Esophagus muscularis mucosa (tissue), 4 donors: ENCODE measurements around the gene ZFP36. TPM values are rescaled to one million over a fixed set of nuclear protein-coding genes. Genes with fewer than 3 reads are reported as not detected.

Experiments
- DNase-seq: peaks from one replicate; pipeline ENCODE4 v3.0.0-alpha.2; 2017; ENCODE audit errors: extremely low spot score
- H3K27ac ChIP-seq, 4 donors: fragments of 200-600 bp; sonication (generic); replicated peaks in 1 of 4; 1 replicate in 3 of 4; 2 replicates in 1 of 4; pipeline ENCODE4 v1.5.1; 2016 to 2019; ENCODE audit warnings: mild to moderate bottlenecking in 1 of 4
- H3K27me3 ChIP-seq, 4 donors: fragments of 200-600 bp; sonication (generic); one replicate each; pipeline versions ENCODE4 v1.5.1 to v1.6.0; 2016 to 2019
- H3K36me3 ChIP-seq, 4 donors: fragments of 200-600 bp; sonication (generic); one replicate each; pipeline ENCODE4 v1.5.1; 2016 to 2019
- H3K4me1 ChIP-seq, 4 donors: fragments of 200-600 bp; sonication (generic); one replicate each; pipeline ENCODE4 v1.5.1; 2016 to 2019
- H3K4me3 ChIP-seq, 4 donors: fragments of 200-600 bp; sonication (generic); 1 replicate in 2 of 4; 2 replicates in 2 of 4; pipeline ENCODE4 v1.5.1; 2016 to 2019; ENCODE audit warnings: mild to moderate bottlenecking in 4 of 4, moderate library complexity in 1 of 4
- H3K9me3 ChIP-seq, 4 donors: fragments of 200-600 bp; sonication (generic); 1 replicate in 3 of 4; 2 replicates in 1 of 4; pipeline ENCODE4 v1.5.1; 2016 to 2019
- EP300 ChIP-seq: sonication (generic); formaldehyde crosslinking; IDR thresholded peaks from one replicate; pipeline ENCODE4 v1.6.1; 2017; ENCODE audit warnings: antibody characterized with exemption
- POLR2A ChIP-seq: fragments of 450-650 bp; IDR thresholded peaks from one replicate; pipeline ENCODE4 v1.6.1; 2017; ENCODE audit warnings: antibody characterized with exemption, moderate library complexity, mild to moderate bottlenecking, low read depth
- POLR2AphosphoS5 ChIP-seq, 2 donors: sonication (generic); formaldehyde crosslinking; IDR thresholded peaks; one replicate each; pipeline ENCODE4 v1.6.1; 2017; ENCODE audit warnings: antibody characterized with exemption in 2 of 2
- WGBS: methylation state at CpG from one replicate; pipeline ENCODE4 v1.1.5; 2018; 5-methylcytosine and 5-hydroxymethylcytosine counted together
- intact Hi-C: fragments of 100-400 bp; cut with DNase I; formaldehyde crosslinking; loops from one replicate; pipeline ENCODE4 v1.15.1; 2023
- total RNA-seq, 4 donors: library from RNA; depleted of rRNA; stranded (reverse); fragments of >200 nt; gene quantifications; one replicate each; pipeline versions ENCODE4 v1.1.0 to v1.2.1, GENCODE V29; 2016
- TF ChIP-seq, protein P1 (sequence below), 3 experiments: fragments of 200-600 bp in 2 of 3; fragments of 450-650 bp in 1 of 3; sonication (generic) in 2 of 3; IDR thresholded peaks; one replicate each; pipeline ENCODE4 v1.5.1; 2017 to 2019; ENCODE audit warnings: antibody characterized with exemption in 3 of 3, mild to moderate bottlenecking in 2 of 3, moderate library complexity in 1 of 3

ZFP36 gene
- total RNA-seq, 4 donors from 2014 or later, result 135 to 577 (median 196) TPM

GRCh38 chr19:39435499-39436349 lies 29.1 kb downstream of the ZFP36 start, which contains the start of gene RPS16:
Gene RPS16 (minus strand): TSS chr19:39435949. CDS start chr19:39435895, 54 bp downstream.
- H3K27me3 ChIP-seq, result no peaks in the 10 kb centered on the region
- H3K9me3 ChIP-seq, result no peaks in the 10 kb centered on the region
- H3K27ac ChIP-seq, result peak within 1 kb of the TSS; percentile 84 to 95 (median 84)
- peaks cover 28 to 43% (median 37%) of the 10 kb centered on the region in 4 donors for H3K36me3 ChIP-seq
- peak within 1 kb of the TSS; percentile 76 to 84 (median 82) for H3K4me3 ChIP-seq
- intact Hi-C loops, result no loop called here
- no peak for TF ChIP-seq EP300
- TF ChIP-seq POLR2AphosphoS5 (IDR thresholded peaks at IDR 0.05), result peak; percentile 100
- TF ChIP-seq, protein P1, sequence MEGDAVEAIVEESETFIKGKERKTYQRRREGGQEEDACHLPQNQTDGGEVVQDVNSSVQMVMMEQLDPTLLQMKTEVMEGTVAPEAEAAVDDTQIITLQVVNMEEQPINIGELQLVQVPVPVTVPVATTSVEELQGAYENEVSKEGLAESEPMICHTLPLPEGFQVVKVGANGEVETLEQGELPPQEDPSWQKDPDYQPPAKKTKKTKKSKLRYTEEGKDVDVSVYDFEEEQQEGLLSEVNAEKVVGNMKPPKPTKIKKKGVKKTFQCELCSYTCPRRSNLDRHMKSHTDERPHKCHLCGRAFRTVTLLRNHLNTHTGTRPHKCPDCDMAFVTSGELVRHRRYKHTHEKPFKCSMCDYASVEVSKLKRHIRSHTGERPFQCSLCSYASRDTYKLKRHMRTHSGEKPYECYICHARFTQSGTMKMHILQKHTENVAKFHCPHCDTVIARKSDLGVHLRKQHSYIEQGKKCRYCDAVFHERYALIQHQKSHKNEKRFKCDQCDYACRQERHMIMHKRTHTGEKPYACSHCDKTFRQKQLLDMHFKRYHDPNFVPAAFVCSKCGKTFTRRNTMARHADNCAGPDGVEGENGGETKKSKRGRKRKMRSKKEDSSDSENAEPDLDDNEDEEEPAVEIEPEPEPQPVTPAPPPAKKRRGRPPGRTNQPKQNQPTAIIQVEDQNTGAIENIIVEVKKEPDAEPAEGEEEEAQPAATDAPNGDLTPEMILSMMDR (IDR thresholded peaks at IDR 0.05), result peak in 2 of 3 experiments; percentile 10 to 35
- TF ChIP-seq POLR2A, result peak; percentile 97
- peak; percentile 99 for DNase-seq
- WGBS, result under 1% methylated on average over 32 of the region's 61 CpGs
- H3K4me1 ChIP-seq, result peaks cover 28 to 48% (median 43%) of the 10 kb centered on the region in 4 donors

GRCh38 chr19:39436350-39436716 lies 29.7 kb downstream of the ZFP36 start:
- intact Hi-C loops, result no loop called here
- peaks cover 26 to 37% (median 36%) of the 10 kb centered on the region in 4 donors for H3K36me3 ChIP-seq
- no peak for DNase-seq
- no peaks in the 10 kb centered on the region for H3K27me3 ChIP-seq
- 2% methylated on average over 2 of the region's 2 CpGs for WGBS
- TF ChIP-seq POLR2A (no peak), EP300 (no peak)
- TF ChIP-seq, protein P1 (IDR thresholded peaks at IDR 0.05), result no peak
- peaks cover 25 to 44% (median 39%) of the 10 kb centered on the region in 4 donors for H3K4me1 ChIP-seq
- peak overlapping the region; percentile 78 to 95 (median 84) for H3K27ac ChIP-seq
- H3K9me3 ChIP-seq, result no peaks in the 10 kb centered on the region
- H3K4me3 ChIP-seq, result peak overlapping the region; percentile 76 to 84 (median 82)

DNA sequence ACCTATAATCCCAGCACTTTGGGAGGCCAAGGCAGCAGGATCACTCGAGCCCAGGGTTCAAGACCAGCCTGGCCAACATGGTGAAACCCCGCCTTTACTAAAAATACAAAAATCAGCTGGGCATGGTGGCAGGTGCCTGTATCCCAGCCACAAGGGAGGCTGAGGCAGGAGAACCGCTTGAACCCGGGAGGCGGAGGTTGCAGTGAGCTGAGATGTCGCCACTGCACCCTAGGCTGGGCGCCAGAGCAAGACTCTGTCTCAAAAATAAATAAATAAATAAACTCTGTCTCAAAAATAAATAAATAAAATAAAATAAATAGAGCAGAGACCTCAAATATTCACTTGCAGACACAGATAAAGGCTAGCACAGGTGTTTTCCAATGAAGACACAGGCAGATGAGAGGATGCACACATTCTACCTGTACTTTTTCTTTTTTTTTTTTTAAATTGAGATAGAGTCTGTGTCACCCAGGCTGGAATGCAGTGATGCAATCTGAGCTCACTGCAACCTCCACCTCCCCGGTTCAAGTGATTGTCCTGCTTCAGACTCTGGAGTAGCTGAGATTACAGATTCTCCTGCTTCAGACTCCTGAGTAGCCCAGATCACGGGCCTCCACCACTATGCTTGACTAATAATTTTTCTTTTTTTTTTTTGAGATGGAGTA lies 31.8 kb downstream of the ZFP36 start:
- peaks cover 25 to 41% (median 37%) of the 10 kb centered on the region in 4 donors for H3K4me1 ChIP-seq
- no peaks in the 10 kb centered on the region for H3K27me3 ChIP-seq
- no peaks in the 10 kb centered on the region for H3K9me3 ChIP-seq
- TF ChIP-seq POLR2AphosphoS5 (IDR thresholded peaks at IDR 0.05) (no peak), POLR2A (no peak), EP300 (no peak)
- TF ChIP-seq, protein P1 (IDR thresholded peaks at IDR 0.05), result no peak
- no peak overlapping the region for H3K27ac ChIP-seq
- WGBS, result 86% methylated on average over 9 of the region's 9 CpGs
- peaks cover 6 to 16% (median 16%) of the 10 kb centered on the region in 4 donors for H3K36me3 ChIP-seq
- intact Hi-C loops, result no loop called here
- no peak for DNase-seq
- H3K4me3 ChIP-seq, result no peak overlapping the region

DNA sequence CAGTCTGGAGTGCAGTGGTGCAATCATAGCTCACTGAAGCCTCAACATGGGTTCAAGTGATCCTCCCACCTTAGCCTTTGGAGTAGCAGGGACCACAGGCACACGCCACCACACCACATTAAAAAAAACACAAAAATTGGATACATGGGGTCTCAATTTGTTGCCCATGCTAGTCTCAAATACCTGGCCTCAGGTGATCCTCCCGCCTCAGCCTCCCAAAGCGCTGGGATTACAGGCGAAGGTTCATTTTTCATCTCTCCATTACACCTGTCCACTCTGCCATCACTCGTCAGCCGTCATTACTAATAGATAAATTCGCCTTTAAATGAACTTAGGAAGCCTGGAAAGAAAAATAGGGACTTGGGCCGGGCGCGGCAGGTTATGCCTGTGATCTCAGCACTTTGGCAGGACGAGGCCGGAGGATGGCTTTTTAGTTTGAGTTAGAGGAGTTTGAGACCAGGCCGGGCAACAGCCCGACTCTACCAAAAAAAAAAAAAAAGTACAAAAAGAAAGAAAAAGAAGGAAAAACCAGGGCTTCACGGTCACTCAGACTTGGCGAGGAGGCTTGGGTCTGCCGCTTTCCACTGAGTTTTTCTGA lies 38.0 kb downstream of the ZFP36 start:
- 4% methylated on average over 17 of the region's 17 CpGs for WGBS
- Histone ChIP-seq H3K9me3 (no peaks in the 10 kb centered on the region), H3K4me3 (peak overlapping the region; percentile 73 to 96 (median 90)), H3K4me1 (peaks cover 39 to 62% (median 57%) of the 10 kb centered on the region in 4 donors), H3K27me3 (no peaks in the 10 kb centered on the region), H3K27ac (peak overlapping the region; percentile 91 to 96 (median 94)), H3K36me3 (peaks cover 0 to 20% (median 8%) of the 10 kb centered on the region in 4 donors)
- no peak for DNase-seq
- intact Hi-C loops, result loop anchor here (2.0 to 5.0 kb wide), 2 partner anchors 32 to 88 kb away; partner anchors contain the start of genes EID2B and PLEKHG2
- TF ChIP-seq, protein P1 (IDR thresholded peaks at IDR 0.05), result no peak
- TF ChIP-seq POLR2AphosphoS5 (IDR thresholded peaks at IDR 0.05), result no peak
- no peak for TF ChIP-seq EP300
- TF ChIP-seq POLR2A, result no peak
